Thymus (tissue), 14 donors: ENCODE measurements around the gene KIR2DL4. TPM values are rescaled to one million over a fixed set of nuclear protein-coding genes. Genes with fewer than 3 reads are reported as not detected.
"Not testable (repeated sequence)": the region's sequence is repeated elsewhere in the genome, so short reads cannot be mapped to it uniquely, and the experiment has no call there.

Experiments used
- DNase-seq, 9 donors: peaks; one replicate each; pipeline ENCODE4 v3.0.0-alpha.2; 2013; ENCODE audit warnings: low spot score in 9 of 9, low read depth in 6 of 9, missing footprints in 1 of 9
- H3K27ac ChIP-seq, 2 donors: one replicate each; pipeline ENCODE4 v1.5.1; 2013; ENCODE audit warnings: control low read depth in 1 of 2, low read depth in 1 of 2, low read length in 1 of 2, mild to moderate bottlenecking in 1 of 2, moderate library complexity in 1 of 2
- H3K27me3 ChIP-seq, 2 donors: one replicate each; pipeline ENCODE4 v1.5.1; 2013; ENCODE audit warnings: low read length in 1 of 2; ENCODE audit not compliant: control insufficient read depth in 2 of 2, insufficient read depth in 1 of 2
- H3K36me3 ChIP-seq, 2 donors: one replicate each; pipeline ENCODE4 v1.5.1; 2013; ENCODE audit warnings: low read length in 1 of 2, mild to moderate bottlenecking in 1 of 2, moderate library complexity in 1 of 2; ENCODE audit not compliant: control insufficient read depth in 2 of 2, insufficient read depth in 2 of 2
- H3K4me1 ChIP-seq, 2 donors: one replicate each; pipeline ENCODE4 v1.5.1; 2013; ENCODE audit warnings: low read length in 2 of 2; ENCODE audit not compliant: control insufficient read depth in 2 of 2, insufficient read depth in 2 of 2
- H3K4me3 ChIP-seq, 2 donors: one replicate each; pipeline ENCODE4 v1.5.1; 2013; ENCODE audit warnings: low read length in 2 of 2, control low read depth in 1 of 2, mild to moderate bottlenecking in 1 of 2
- H3K9me3 ChIP-seq, 2 donors: one replicate each; pipeline ENCODE4 v1.5.1; 2013; ENCODE audit warnings: low read length in 1 of 2, mild to moderate bottlenecking in 1 of 2; ENCODE audit not compliant: control insufficient read depth in 2 of 2, insufficient read depth in 1 of 2
- WGBS: extraction: QIAGEN DNeasy Blood & Tissue Kit; methylation state at CpG from one replicate; pipeline ENCODE4 v1.1.7; 2013; 5-methylcytosine and 5-hydroxymethylcytosine counted together
- long read RNA-seq, 10 donors: transcript quantifications; one replicate each; lab custom pipeline, GENCODE V29; 2026
- polyA plus RNA-seq: library from polyadenylated mRNA; stranded (reverse); fragments of 200-250 nt; gene quantifications from one replicate; pipeline ENCODE4 v1.2.3, GENCODE V29; 2013
- total RNA-seq: library from RNA; stranded (reverse); fragments of 120-200 nt; gene quantifications from one replicate; pipeline ENCODE4 v1.2.4, GENCODE V29; 2013
- donor health status: healthy.

The KIR2DL4 gene
- total RNA-seq (not detected), polyA plus RNA-seq (0.16 TPM)
- long read RNA-seq, donor 1 = 0 reads
- long read RNA-seq, donor 2 = 0 reads
- long read RNA-seq, donor 3 = 0 reads
- long read RNA-seq, donor 4 = 0 reads
- long read RNA-seq, donor 5 = 0 reads
- long read RNA-seq, donor 6 = 0 reads
- long read RNA-seq, donor 7 = 0 reads
- long read RNA-seq, donor 8 = 0 reads
- long read RNA-seq, donor 9 = 0 reads
- long read RNA-seq, donor 10 = 0 reads

DNA sequence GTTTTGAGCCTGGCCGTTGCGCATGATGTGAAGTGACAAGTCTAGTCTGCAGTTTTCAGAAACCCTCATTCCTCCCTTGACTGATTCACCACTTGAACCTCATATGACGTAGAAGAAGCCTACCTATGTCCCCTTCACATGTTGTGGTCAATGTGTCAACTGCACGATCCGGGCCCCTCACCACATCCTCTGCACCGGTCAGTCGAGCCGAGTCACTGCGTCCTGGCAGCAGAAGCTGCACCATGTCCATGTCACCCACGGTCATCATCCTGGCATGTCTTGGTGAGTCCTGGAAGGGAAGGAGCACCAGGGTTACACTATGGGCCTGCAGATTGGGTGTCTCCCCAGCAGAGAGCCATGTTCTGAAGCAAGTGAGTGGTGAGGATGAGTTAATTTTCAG is at the start of gene KIR2DL4:
Gene KIR2DL4, plus strand, starts transcription at position 201 of the 400 bp plus-strand sequence. Its CDS starts 42 bp downstream, at position 243.
- Histone ChIP-seq H3K4me3 (no peak within 1 kb of the TSS), H3K27ac (no peak within 1 kb of the TSS), H3K27me3 (no peaks in the 10 kb centered on the region), H3K36me3 (no peaks in the 10 kb centered on the region), H3K4me1 (no peaks in the 10 kb centered on the region), H3K9me3 (peaks cover 0 to 1% of the 10 kb centered on the region in 2 donors)
- 92% methylated on average over 10 of the region's 10 CpGs for WGBS
- no peak for DNase-seq

DNA sequence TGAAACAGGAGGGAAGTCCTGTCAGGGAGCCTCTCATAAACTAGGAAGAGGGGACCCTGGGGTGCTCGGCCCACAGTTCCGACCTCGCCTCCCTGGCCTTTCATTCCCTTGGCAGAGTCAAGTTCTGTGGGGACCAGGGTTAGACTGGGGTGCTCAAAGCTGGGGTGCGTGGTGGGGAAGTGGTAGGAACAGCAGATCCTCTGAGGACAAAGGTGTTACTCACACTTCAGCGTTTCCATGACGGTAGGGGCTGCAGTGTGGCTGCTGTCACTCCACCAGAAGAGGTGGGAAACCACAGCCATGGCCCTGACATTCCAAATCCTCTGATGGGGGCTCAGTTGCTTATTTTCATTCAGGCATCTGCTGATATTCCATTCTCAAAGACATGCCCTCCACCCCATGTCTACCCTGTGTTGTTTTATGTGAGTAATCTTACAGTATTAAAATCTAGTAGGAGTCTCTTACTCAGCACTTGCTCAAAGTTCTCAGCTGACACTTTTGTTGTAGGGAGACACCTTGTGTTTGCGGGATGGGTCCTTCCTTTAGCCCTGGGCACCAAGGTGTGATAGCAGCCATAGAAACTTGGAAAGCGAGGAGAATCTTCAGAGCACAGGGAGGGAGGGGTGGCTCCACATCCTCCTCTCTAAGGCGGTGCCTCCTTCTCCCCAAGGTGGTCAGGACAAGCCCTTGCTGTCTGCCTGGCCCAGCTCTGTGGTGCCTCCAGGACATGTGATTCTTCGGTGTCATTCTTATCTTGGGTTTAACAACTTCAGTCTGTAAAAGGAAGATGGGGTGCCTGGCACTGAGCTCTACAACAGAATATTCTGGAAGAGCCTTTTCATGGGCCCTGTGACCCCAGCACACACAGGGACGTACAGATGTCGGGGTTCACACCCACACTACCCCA is 47.0 kb upstream of the KIR2DL4 start:
- not testable (repeated sequence) for H3K4me3 ChIP-seq, H3K4me1 ChIP-seq, H3K27ac ChIP-seq, H3K36me3 ChIP-seq, DNase-seq, H3K9me3 ChIP-seq, H3K27me3 ChIP-seq
- 79% methylated on average over 11 of the region's 12 CpGs for WGBS

DNA sequence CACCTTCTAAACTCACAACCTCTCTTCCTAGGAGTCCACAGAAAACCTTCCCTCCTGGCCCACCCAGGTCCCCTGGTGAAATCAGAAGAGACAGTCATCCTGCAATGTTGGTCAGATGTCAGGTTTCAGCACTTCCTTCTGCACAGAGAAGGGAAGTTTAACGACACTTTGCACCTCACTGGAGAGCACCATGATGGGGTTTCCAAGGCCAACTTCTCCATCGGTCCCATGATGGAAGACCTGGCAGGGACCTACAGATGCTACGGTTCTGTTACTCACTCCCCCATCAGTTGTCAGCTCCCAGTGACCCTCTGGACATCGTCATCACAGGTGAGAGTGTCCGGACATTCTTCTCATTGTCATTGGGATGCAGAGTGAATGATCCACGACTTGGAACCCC is 44.8 kb upstream of the KIR2DL4 start:
- not testable (repeated sequence) for H3K4me1 ChIP-seq, H3K27me3 ChIP-seq, H3K9me3 ChIP-seq, H3K36me3 ChIP-seq, H3K4me3 ChIP-seq, DNase-seq, H3K27ac ChIP-seq
- 66% methylated on average over 6 of the region's 6 CpGs for WGBS

DNA sequence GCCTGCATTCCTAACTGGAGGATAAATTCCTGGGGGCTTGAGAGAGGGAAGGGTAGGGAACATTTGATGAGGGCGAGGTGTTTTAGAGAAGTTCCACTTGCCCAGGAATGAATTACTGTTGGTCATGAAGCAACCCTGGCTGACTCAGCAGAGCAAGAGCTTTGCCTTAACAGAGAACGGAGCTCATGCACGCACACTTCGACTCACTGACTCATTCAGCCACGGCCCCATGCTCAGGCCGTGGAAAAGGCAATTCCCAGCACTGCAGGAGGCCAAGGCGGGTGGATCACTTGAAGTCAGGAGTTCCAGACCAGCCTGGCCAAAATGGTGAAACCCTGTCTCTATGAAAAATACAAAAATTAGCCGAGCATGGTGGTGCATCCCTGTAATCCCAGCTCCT is 39.2 kb upstream of the KIR2DL4 start:
- not testable (repeated sequence) for H3K27ac ChIP-seq, H3K4me1 ChIP-seq, H3K27me3 ChIP-seq, H3K4me3 ChIP-seq, H3K36me3 ChIP-seq, H3K9me3 ChIP-seq, DNase-seq
- 86% methylated on average over 8 of the region's 8 CpGs for WGBS

DNA sequence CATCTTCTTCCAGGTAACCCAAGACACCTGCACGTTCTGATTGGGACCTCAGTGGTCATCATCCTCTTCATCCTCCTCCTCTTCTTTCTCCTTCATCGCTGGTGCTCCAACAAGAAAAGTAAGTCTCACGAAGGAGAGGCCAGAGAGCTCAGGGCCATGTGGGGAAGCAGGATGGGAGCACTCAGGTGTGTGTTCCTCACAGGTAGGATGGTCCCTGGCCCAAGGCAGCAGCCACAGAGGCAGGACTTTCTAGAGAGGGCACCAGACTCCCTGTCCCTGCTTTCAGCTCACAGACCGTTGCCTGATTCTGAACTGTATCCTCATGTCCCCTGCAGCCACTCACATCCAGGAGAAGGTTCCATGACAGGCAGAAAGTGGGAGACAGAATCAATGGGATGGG is 36.9 kb upstream of the KIR2DL4 start:
- H3K36me3 ChIP-seq, H3K9me3 ChIP-seq, DNase-seq, H3K4me1 ChIP-seq, H3K27ac ChIP-seq, H3K27me3 ChIP-seq, H3K4me3 ChIP-seq: not testable (repeated sequence)
- WGBS = 87% methylated on average over 4 of the region's 4 CpGs

GRCh38 chr19:54769646-54770045 is 33.8 kb upstream of the KIR2DL4 start, which contains the start of gene KIR2DL1:
KIR2DL1 (plus strand) TSS chr19:54769793; CDS start chr19:54769851, 58 bp downstream.
- not testable (repeated sequence) for H3K36me3 ChIP-seq, H3K4me3 ChIP-seq, H3K27ac ChIP-seq, H3K27me3 ChIP-seq, H3K4me1 ChIP-seq, H3K9me3 ChIP-seq, DNase-seq
- WGBS = 96% methylated on average over 15 of the region's 15 CpGs

- not testable (repeated sequence) for H3K27me3 ChIP-seq, H3K36me3 ChIP-seq, H3K4me1 ChIP-seq, H3K9me3 ChIP-seq, DNase-seq, H3K27ac ChIP-seq, H3K4me3 ChIP-seq
- WGBS = 88% methylated on average over 4 of the region's 4 CpGs
Measured at GRCh38 chr19:54770511-54770910, 32.9 kb upstream of the KIR2DL4 start.

- H3K36me3 ChIP-seq, H3K27me3 ChIP-seq, H3K9me3 ChIP-seq, H3K4me1 ChIP-seq, H3K4me3 ChIP-seq, DNase-seq, H3K27ac ChIP-seq: not testable (repeated sequence)
- 81% methylated on average over 12 of the region's 15 CpGs for WGBS
Measured at GRCh38 chr19:54771018-54771960, 32.1 kb upstream of the KIR2DL4 start.
